NCI-H510A treated with DMSO at 0.1 percent for 48 hours (cell line): ENCODE results near the gene OXGR1.

Source experiments
- DNase-seq: peaks from one replicate; lab custom pipeline; 2025; lab: John Stamatoyannopoulos, UW

OXGR1 gene

GRCh38 chr13:96963786-96964475 lies 30.3 kb downstream of the OXGR1 start:
- DNase-seq = no peak

GRCh38 chr13:96960379-96960778 lies 33.9 kb downstream of the OXGR1 start:
- no peak for DNase-seq

- DNase-seq = peak; percentile 63
These were observed 35.9 kb downstream of the OXGR1 start for GRCh38 chr13:96958286-96958891.

GRCh38 chr13:96952595-96952994 lies 41.7 kb downstream of the OXGR1 start:
- no peak for DNase-seq

- DNase-seq = no peak
These were observed 46.1 kb downstream of the OXGR1 start for GRCh38 chr13:96948127-96948526.

- no peak for DNase-seq
These were observed 46.8 kb downstream of the OXGR1 start for GRCh38 chr13:96947343-96947910.

GRCh38 chr13:96946709-96947311 lies 47.5 kb downstream of the OXGR1 start:
- no peak for DNase-seq

GRCh38 chr13:96940961-96941360 lies 53.3 kb downstream of the OXGR1 start:
- DNase-seq = no peak

- no peak for DNase-seq
These were observed 58.4 kb downstream of the OXGR1 start for GRCh38 chr13:96935901-96936300.
